CD4-positive, alpha-beta T cell treated with Interleukin-6 for 4 hours (primary cell): ENCODE data around the gene INPP5B.
"Not testable (repeated sequence)": the region's sequence is repeated elsewhere in the genome, so short reads cannot be mapped to it uniquely, and the experiment has no call there.

Experiments used
- DNase-seq: peaks from one replicate; pipeline ENCODE4 v3.0.0-alpha.2; 2020; ENCODE audit warnings: mixed read lengths

INPP5B gene

GRCh38 chr1:37947364-37947763 lies 511 bp upstream of the INPP5B start:
- DNase-seq = no peak

- no peak for DNase-seq
These were observed 830 bp downstream of the INPP5B start for GRCh38 chr1:37945743-37946702.

DNA sequence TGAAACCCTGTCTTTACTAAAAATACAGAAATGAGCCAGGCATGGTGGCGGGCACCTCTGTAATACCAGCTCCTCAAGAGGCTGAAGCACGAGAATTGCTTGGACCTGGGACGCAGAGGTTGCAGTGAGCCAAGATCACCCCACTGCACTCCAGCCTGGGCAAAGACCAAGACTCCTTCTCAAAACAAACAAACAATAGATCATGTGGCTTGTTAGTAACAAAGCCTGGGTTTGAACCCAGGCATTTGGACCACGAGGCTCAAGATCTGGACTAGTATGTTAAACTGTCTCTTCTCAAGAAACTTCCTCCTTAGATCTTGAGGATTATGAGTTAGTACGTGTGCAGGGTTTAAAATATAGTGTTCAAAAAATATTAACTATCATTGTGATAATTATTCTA lies 1.6 kb downstream of the INPP5B start:
- DNase-seq = no peak

- DNase-seq = no peak
These were observed 2.0 kb downstream of the INPP5B start for GRCh38 chr1:37944816-37945215.

GRCh38 chr1:37944086-37944763 lies 2.6 kb downstream of the INPP5B start:
- no peak for DNase-seq

- DNase-seq = no peak
These were observed 6.4 kb downstream of the INPP5B start for GRCh38 chr1:37940299-37940947.

- not testable (repeated sequence) for DNase-seq
These were observed 10.1 kb downstream of the INPP5B start for GRCh38 chr1:37936760-37937159.

GRCh38 chr1:37932759-37933158 lies 14.1 kb downstream of the INPP5B start:
- DNase-seq = no peak

DNA sequence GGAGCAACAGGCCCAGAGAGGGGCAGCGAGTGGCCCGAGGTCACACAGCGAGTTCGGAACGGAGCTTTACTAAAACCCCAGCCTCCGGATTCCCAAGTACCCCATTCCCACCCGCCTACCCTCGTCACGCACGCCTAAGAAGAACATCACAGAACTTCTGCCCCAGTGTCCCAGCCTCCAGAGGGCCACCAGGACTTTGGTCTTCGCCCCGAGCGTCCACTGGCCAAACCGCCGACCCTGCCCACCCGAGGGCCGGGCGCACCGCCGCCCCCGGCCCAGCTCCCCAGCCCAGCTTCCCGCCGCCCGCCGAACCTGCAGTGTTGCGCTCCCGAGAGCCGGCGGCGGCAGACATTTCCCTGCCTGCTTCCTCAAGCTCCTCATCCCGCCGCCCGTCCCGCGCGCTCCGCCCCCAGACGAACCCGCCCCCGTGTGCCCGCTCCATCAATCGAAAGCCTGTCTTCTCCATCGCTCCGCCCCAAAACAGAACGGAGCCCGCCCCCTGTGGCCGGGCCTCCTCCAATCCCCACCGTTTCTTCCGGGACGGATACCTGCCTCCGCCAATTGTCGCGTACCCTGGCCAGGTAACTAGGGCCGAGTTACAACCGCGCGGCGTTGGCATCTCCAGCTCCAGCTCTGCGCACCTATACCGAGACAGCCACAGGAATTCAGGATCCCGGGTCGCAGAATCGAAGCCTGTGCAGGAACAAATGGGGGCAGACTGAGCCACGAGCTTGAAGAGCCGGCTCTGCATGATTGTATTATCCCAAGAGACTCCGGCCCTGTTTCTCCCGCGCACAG lies 15.3 kb downstream of the INPP5B start:
- peak; percentile 99 for DNase-seq

- DNase-seq = no peak
These were observed 15.8 kb downstream of the INPP5B start for GRCh38 chr1:37931102-37931360.

- DNase-seq = peak; percentile 14
These were observed 16.4 kb downstream of the INPP5B start for GRCh38 chr1:37930246-37931101.

DNA sequence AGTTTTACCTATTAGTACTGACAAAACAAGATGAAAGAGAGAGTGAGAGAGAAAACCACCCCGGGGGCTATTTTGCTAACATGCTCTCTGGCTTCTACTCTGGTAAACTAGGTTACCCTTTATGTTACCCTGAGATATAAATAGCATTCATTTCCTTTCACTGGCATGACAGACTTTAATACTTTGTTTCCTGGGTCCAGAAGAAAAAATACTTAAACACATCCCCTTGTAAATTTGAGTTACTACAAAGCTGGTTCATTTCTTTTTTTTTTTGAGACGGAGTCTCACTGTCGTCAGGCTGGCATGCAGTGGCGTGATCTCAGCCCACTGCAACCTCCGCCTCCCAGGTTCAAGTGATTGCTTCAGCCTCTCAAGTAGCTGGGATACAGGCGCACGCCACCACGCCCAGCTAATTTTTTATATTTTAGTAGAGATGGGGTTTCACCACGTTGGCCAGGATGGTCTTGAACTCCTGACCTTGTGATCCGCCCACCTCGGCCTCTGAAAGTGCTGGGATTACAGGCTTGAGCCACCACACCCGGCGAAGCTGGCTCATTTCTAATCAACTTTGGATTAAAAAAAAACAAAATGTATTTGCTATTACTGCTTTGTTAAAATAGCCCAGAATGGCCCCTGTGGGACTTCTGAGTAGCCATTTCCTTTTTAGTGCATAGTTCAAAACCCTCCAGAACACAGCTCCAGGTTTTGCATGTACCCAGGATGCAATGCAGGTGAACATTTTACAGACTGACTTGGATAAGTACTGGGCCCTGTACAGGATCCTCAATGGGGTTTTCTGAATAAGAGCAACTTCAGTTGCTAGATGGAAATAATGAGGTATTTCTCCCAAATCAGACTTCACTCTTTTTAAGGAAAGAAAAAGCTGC lies 20.6 kb downstream of the INPP5B start:
- DNase-seq = no peak

- DNase-seq = no peak
These were observed 21.5 kb downstream of the INPP5B start for GRCh38 chr1:37925316-37925715.

DNA sequence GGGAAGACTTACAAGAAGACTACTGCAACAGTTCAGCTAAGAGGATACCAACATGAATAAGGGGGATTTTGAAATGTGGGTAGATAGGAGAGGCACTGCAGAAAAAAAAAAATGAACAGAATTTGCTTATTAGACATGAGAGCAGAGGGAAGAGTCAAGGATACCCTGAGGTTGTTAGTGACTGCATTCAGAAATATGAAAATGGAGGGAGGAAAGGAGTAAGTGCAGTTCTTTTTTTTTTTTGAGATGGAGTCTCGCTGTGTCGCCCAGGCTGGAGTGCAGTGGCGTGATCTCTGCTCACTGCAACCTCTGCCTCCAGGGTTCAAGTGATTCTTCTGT lies 23.3 kb downstream of the INPP5B start:
- DNase-seq = no peak

- DNase-seq = no peak
These were observed 23.9 kb downstream of the INPP5B start for GRCh38 chr1:37922767-37923550.

GRCh38 chr1:37919277-37919676 lies 27.6 kb downstream of the INPP5B start:
- DNase-seq = no peak

DNA sequence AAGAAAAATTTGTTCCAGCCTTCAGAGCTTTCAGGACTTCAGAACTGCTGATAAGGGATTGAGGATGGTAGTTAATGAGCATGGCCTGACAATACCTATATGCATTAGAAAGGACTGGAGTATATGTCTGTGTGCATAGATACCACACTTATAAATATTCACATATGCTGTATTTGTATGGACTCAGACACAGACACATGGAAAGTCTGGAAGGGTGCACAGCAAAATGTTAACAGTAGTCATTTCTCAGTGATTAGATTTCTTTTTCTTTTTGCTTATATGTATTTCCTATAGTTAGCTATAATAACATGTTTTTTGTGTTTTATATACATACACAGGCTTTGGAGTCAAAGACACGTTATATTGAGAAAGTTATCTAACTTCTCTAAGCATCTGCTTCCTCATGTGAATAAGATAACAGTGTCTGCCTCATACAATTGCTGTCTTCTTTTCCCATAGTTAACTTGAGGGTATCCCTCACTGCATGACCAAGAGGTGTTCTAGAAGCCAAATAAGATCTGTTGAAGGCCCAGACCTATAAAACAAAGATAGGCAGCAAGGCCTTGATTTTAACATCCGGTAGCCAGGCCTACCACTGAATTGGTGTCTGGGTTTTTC lies 31.3 kb downstream of the INPP5B start:
- no peak for DNase-seq

DNA sequence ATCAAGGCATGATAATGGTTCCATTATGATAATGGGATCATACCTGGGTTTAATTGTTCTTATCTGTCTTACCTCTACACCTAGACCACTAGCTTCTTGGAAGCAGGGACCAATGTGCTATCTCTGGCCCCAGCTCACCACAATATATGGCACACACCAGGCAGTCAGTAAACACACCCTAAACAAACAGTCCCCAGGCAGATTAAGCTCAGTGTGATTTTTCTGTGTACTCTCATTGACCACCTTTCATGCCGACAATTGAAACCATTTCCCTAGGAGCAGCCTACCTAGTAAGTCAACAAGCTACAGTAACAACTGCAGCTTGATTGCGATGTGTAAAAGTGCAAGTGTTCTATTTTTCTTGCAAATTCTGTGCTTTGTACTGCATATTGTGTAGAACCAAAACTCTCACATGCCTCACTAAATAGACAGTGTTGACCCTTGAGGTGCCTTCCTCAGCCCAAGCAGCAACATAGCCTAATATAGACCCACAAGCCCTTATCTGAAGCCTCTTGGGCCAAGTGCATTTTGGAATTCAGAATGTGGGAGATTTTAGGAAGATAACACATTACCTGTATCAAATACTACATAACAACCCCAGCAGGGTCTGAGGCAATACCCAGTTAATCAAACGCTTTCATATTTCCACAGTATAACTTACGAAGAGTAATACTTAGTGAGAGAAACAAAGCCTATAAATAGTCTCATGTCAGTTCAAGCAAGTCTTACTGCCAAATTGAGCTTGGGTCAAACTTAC lies 32.0 kb downstream of the INPP5B start:
- DNase-seq = no peak

DNA sequence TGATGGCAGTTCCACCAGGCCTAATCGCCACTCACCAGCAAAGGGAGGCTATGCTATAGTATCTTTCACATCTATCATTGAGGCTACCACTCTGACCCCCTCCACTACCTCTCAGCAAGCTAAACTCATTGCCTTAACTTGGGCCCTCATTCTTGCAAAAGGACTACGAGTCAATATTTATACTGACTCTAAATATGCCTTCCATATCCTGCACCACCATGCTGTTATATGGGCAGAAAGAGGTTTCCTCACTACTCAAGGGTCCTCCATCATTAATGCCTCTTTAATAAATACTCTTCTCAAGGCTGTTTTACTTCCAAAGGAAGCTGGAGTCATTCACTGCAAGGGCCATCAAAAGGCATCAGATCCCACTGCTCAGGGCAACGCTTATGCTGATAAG lies 35.4 kb downstream of the INPP5B start:
- DNase-seq = not testable (repeated sequence)
